Stimulated activated CD8-positive, alpha-beta memory T cell treated with anti-CD3 and anti-CD28 coated beads, Interleukin-4, amount 100 ng/mL, for 4 hours (primary cell): Measurements from ENCODE around the gene GEMIN2.
"Not testable (repeated sequence)": the region's sequence is repeated elsewhere in the genome, so short reads cannot be mapped to it uniquely, and the experiment has no call there.

Source experiments
- DNase-seq, 2 donors: peaks; one replicate each; pipeline ENCODE4 v3.0.0-alpha.2; 2020; ENCODE audit warnings: low read depth in 2 of 2, low spot score in 1 of 2

Gene GEMIN2

DNA sequence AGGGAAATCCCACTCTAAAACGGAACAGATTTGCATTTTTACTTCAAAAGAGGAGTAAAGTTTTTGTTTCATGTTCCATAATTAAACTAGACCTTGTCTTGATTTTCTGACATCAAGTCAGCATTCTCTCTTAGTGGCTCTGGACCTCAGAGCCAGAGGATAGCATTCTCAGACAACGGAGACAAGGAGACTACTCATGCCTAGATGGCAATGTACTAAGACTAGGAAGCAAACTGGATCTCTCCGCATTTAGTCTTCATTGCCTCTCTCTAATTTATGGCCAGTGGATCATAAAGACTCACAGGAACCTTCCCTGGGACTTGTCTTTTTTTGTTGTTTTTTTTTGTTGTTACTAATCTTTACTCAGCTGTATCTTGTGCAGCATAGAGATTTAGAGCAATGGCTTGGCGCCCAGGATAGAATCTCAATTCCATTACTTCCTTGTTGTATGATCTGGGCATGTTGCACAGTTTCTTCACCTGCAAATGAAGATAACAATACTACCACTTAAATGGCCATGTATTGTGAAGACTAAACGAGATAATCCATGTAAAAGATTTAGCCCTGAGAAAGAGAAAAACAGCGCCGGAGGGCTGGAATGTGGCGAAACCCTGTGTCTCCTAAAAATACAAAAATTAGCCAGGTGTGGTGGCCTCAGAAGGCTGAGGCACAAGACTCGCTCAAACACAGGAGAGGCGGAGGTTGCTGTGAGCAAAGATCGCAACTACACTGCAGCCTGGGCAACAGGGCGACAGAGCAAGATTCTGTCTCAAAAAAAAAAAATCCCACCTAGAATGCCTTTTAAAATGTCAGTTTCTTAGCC, 4.0 kb upstream of the GEMIN2 start:
- DNase-seq, result no peak

DNA sequence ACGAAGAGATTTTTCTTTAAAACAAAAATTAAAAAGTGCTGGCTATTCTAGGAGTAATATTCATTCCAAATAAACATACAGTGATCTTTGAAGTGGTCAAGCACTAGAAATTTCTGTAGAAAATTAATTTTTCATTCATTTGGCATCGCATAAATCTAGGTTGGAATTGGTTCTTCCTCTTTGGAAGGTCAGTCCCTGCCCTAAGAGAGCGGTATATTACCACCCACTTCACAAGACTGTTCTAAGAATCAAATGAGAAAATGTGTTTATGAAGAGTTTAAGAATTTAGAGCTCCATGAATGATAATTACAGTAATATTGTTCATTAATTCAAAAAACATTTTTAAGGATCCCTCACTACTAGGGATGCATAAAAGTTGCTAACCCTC, 444 bp upstream of the GEMIN2 start:
- DNase-seq, result no peak

GRCh38 chr14:39122330-39123138, 8.4 kb downstream of the GEMIN2 start:
- no peak for DNase-seq

GRCh38 chr14:39137835-39138234, 23.7 kb downstream of the GEMIN2 start:
- DNase-seq, result not testable (repeated sequence)

GRCh38 chr14:39138440-39138839, 24.3 kb downstream of the GEMIN2 start:
- DNase-seq, result no peak

GRCh38 chr14:39140170-39140569, 26.0 kb downstream of the GEMIN2 start:
- DNase-seq, result no peak

GRCh38 chr14:39141623-39142022, 27.5 kb downstream of the GEMIN2 start:
- DNase-seq, result not testable (repeated sequence)

DNA sequence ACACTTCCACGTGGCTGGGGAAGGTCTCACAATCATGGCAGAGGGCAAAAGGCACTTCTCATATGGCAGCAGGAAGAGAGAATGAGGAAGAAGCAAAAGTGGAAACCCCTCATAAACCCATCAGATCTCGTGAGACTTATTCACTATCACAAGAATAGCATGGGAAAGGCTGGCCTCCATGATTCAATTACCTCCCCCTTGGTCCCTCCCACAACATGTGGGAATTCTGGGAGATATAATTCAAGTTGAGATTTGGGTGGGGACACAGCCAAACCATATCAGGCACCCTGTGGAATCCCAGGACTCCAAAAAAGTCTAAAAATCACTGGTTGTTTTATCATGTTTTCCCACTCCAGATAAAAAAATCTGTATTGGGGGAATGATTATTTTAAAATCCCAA, 29.1 kb downstream of the GEMIN2 start:
- not testable (repeated sequence) for DNase-seq

GRCh38 chr14:39145266-39145966, 31.3 kb downstream of the GEMIN2 start:
- no peak for DNase-seq

DNA sequence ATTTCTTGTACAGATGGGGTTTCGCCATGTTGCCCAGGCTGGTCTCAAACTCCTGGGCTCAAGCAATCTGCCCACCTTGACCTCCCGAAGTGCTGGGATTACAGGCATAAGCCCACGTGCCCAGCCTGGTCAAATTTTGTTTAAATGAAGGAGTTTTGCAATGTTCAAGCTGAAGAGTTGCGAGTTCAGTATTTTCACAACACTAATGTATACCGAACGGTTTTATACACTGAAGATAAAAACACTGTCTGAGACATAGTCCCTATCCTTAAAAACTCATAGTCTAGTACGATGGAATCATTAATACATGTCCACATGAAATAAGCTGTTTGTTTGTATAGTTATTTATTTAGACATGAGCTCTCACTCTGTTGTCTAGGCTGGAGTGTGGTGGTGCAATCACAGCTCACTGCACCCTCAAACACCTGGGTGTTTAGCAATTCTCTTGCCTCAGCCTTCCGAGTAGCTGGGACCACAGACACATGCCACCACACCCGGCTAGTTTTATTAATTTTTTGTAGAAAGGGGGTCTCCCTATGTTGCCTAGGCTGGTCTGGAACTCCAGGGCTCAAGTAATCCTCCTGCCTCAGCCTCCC, 40.6 kb downstream of the GEMIN2 start:
- DNase-seq, result no peak

DNA sequence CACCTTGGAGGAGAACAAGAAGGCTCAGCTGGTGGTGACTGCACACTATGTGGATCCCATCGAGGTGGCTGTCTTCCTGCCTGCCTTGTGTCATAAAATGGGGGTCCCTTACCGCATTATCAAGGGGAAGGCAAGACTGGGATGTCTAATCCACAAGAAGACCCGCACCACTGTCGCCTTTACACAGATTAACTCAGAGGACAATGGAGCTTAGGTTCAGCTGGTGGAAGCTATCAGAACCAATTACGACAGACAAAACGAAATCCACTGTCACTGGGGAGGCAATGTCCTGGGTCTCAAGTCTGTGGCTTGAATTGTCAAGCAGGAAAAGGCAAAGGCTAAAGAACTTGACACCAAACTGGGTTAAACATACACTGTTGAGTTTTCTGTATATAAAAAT, 43.4 kb downstream of the GEMIN2 start:
- no peak for DNase-seq

- DNase-seq, result no peak
These were observed 44.2 kb downstream of the GEMIN2 start for GRCh38 chr14:39158222-39158858.

GRCh38 chr14:39160494-39160893, 46.4 kb downstream of the GEMIN2 start:
- no peak for DNase-seq

DNA sequence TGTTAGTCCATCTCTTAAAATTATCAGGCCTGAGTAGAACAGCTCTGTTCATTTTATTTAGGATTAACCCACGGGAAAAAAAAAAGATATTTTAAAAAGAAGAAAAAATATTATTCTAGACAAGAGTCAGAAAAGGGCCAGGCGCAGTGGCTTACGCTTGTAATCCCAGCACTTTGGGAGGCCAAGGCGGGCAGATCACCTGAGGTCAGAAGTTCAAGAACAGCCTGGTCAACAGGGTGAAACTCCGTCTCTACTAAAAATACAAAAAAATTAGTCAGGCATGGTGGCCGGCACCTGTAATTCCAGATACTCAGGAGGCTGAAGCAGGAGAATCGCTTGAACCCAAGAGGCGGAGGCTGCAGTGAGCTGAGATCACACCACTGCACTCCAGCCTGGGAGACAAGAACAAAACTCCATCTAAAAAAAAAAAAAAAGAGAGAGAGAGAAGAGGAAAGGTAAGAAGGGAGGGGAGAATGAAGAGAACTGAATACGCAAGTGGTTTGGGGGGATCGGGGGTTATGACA, 53.7 kb downstream of the GEMIN2 start:
- DNase-seq, result not testable (repeated sequence)

GRCh38 chr14:39168591-39168990, 54.5 kb downstream of the GEMIN2 start:
- DNase-seq, result no peak

DNA sequence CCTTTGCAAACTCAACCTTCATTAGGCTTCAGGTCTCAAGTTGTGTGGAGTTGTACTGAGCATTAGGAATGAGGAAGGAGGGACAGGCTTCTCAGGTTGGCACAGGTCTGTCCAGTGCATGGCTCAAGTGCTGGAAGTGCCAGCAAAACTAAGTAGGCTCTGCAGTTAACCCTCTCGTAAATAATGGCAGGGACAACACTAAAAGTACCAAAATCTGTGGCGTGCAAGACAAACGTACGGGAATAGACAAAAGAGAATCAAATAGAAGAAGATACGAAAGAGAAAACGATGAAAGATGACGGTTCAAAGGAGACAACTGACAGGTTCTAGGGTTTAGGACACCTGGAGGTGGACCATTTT, 55.4 kb downstream of the GEMIN2 start:
- DNase-seq, result no peak

DNA sequence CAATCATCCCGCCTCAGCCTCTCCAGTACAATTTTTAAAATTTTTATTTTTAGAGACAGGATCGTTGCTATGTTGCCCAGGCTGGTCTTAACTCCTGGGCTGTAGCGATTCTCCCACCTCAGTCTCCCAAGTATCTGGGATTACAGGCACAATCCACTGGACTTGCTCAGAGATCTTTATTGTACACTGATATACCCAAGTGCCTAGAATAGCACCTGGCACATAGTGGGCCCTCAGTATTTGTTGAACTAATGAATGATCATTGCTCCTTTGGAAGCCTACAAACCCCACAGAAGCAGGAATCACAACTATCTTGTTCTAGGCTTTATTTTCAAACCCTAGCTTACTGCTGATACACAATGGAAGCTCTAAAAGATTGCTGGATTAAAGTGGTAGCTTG, 59.1 kb downstream of the GEMIN2 start:
- DNase-seq, result no peak

DNA sequence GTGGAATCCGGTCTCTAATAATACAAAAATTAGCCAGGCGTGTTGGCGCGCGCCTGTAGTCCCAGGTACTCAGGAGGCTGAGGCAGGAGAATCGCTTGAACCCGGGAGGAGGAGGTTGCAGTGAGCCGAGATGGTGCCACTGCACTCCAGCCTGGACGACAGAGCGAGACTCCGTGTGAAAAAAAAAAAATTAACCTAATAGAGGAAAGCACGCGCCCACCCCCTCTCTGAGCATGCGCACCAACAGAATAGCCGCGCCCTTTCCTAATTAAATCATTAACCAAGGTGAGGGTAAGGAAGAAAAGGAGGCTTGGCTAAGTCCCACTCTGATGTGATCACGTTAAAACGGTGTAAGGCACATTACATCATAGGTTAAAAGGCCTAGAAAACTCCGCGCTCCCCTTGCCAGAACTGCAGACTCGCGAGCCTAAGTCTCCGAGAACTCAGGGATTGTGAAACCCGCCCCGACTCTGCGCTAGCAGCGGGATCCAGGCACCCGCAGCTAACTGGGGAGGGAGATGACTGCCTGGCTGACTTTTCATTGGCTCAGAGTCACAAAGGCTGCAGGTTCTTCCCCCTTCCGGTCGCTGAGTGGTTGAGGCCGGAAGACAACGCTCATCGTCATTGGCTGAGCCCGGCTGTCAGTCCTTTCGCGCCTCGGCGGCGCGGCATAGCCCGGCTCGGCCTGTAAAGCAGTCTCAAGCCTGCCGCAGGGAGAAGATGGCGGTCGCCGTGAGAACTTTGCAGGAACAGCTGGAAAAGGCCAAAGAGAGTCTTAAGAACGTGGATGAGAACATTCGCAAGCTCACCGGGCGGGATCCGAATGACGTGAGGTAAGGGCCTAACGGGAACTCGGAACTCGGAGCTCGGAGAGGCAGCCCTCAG, 60.7 kb downstream of the GEMIN2 start, which contains the start of gene PNN:
TSS of gene PNN (plus strand) at position 695 of the 885 bp plus-strand sequence. CDS start at position 721, 26 bp downstream.
- peak; percentile 91 to 93 for DNase-seq

DNA sequence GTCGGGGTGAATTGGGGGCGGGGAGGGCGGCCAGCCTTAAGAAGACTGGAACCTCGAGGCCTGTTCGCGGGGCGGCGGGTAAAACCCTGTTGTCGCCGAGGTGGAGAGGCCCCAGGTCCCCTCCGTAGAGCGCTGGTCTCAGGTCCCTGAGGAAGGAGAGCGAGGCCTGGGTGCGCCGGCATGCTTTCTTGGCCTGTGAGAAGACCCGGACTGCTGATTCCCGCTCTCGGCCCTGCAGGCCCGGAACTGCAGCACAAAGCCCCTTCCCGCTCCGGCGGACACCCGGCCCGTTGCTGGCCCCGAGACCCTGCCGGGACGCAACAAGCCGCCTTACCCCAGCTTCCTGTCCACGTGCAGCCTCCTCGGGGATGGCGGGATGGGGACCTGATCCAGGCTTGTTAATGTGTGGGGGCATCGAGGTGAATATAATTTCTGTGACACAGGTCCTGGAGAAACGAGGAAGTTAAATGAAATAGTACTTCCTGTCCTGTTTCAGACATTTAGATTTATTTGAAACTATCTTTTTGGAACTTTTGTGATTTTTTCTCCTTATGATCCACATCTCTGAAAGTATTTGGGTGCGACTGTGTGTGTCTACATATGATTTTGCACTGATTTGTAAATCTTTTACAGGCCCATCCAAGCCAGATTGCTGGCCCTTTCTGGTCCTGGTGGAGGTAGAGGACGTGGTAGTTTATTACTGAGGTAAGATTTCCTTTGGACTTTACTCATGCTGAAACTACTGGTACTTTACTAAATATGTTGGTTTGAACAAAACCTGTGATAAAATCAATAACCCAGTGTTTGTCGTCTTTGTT, 61.5 kb downstream of the GEMIN2 start:
- peak in 1 of 2 donors; percentile 2 for DNase-seq
